PC-3 (cell line): Measurements from ENCODE around the gene RIT2. TPM values are rescaled to one million over a fixed set of nuclear protein-coding genes. Genes with fewer than 3 reads are reported as not detected.

Source experiments
- ATAC-seq: fragments of 200-7000 bp; cut with Tn5 transposase; 2 replicates; pipeline ENCODE4 v1.9.1; 2020; ENCODE audit warnings: mild to moderate bottlenecking, moderate library complexity
- BruUV-seq: library from RNA; stranded (reverse); fragments of 400-500 nt; replicated peaks from 2 replicates; lab custom pipeline; 2021; lab: Mats Ljungman, UMichigan
- CTCF ChIA-PET: fragments of 300-600 bp; sonication (Branson Sonifier 250); formaldehyde crosslinking; loops from one replicate; lab custom pipeline; 2022; ENCODE audit warnings: antibody characterized with exemption; lab: Charles Lee
- POLR2A ChIA-PET: fragments of 300-600 bp; sonication (Branson Sonifier 250); formaldehyde crosslinking; loops from one replicate; lab custom pipeline; 2022; ENCODE audit warnings: antibody characterized with exemption; ENCODE audit not compliant: unreplicated experiment; lab: Charles Lee
- DNase-seq: peaks from one replicate; pipeline ENCODE4 v3.0.0-alpha.2; 2015
- H2AFZ ChIP-seq: fragments of 300-600 bp; sonication (generic); 2 replicates; pipeline ENCODE4 v1.6.0; 2016; ENCODE audit warnings: antibody characterized with exemption, low read length
- H3F3A ChIP-seq: fragments of 300-600 bp; sonication (generic); one replicate; pipeline ENCODE4 v1.6.0; 2017; ENCODE audit warnings: antibody characterized with exemption, low read length, control low read depth, mild to moderate bottlenecking; ENCODE audit not compliant: unreplicated experiment
- H3K27ac ChIP-seq: fragments of 300-600 bp; sonication (generic); 2 replicates; pipeline ENCODE4 v1.5.1; 2016; ENCODE audit warnings: mild to moderate bottlenecking, low read length
- H3K27me3 ChIP-seq: fragments of 300-600 bp; sonication (generic); 2 replicates; pipeline ENCODE4 v1.6.1; 2016; ENCODE audit warnings: low read length, mixed read lengths
- H3K36me3 ChIP-seq: fragments of 300-600 bp; sonication (generic); 2 replicates; pipeline ENCODE4 v1.6.1; 2016; ENCODE audit warnings: low read depth, mixed run types, low read length, mixed read lengths
- H3K4me1 ChIP-seq: fragments of 300-600 bp; sonication (generic); 2 replicates; pipeline ENCODE4 v1.5.1; 2016; ENCODE audit warnings: low read length; ENCODE audit not compliant: insufficient read depth
- H3K4me2 ChIP-seq: fragments of 300-600 bp; sonication (generic); 2 replicates; pipeline ENCODE4 v1.6.0; 2016; ENCODE audit warnings: low read length
- H3K4me3 ChIP-seq: fragments of 300-600 bp; sonication (generic); 2 replicates; pipeline ENCODE4 v1.5.1; 2016; ENCODE audit warnings: mild to moderate bottlenecking, low read length, mixed read lengths
- H3K79me2 ChIP-seq: fragments of 300-600 bp; sonication (generic); 2 replicates; pipeline ENCODE4 v1.6.1; 2017; ENCODE audit warnings: low read length, mixed read lengths
- H3K9ac ChIP-seq: fragments of 300-600 bp; sonication (generic); 2 replicates; pipeline ENCODE4 v1.6.0; 2016; ENCODE audit warnings: mild to moderate bottlenecking, low read length
- H3K9me2 ChIP-seq: fragments of 300-600 bp; sonication (generic); replicated peaks from 2 replicates; pipeline ENCODE4 v1.6.1; 2016; ENCODE audit warnings: mixed run types, low read length, mixed read lengths
- H3K9me3 ChIP-seq: fragments of 300-600 bp; sonication (generic); 2 replicates; pipeline ENCODE4 v1.6.1; 2016; ENCODE audit warnings: low read length, mixed read lengths
- H4K20me1 ChIP-seq: fragments of 300-600 bp; sonication (generic); 2 replicates; pipeline ENCODE4 v1.6.1; 2016; ENCODE audit warnings: low read length, mixed read lengths
- CTCF ChIP-seq: fragments of 300-600 bp; sonication (generic); conservative IDR thresholded peaks from 2 replicates; pipeline ENCODE4 v1.5.1; 2017; ENCODE audit warnings: antibody characterized with exemption, low read depth, mild to moderate bottlenecking, low read length
- EZH2 ChIP-seq: fragments of 300-600 bp; sonication (generic); IDR thresholded peaks from one replicate; pipeline ENCODE4 v1.6.1; 2017; ENCODE audit warnings: antibody characterized with exemption, mild to moderate bottlenecking, low read length; ENCODE audit not compliant: unreplicated experiment
- EZH2phosphoT487 ChIP-seq: fragments of 300-600 bp; sonication (generic); IDR thresholded peaks from 2 replicates; pipeline ENCODE4 v1.6.1; 2018; ENCODE audit warnings: mild to moderate bottlenecking, antibody characterized with exemption, low read length, borderline replicate concordance
- intact Hi-C: fragments of 100-400 bp; cut with micrococcal nuclease; formaldehyde crosslinking; loops from 2 replicates; pipeline ENCODE4 v1.9.0; 2023
- total RNA-seq: library from RNA; depleted of rRNA; stranded (reverse); fragments of >200 nt; gene quantifications from 2 replicates; pipeline ENCODE4 v1.2.3, GENCODE V29; 2014

Gene RIT2
- total RNA-seq, 1 experiment from 2014 or later = not detected

- ChIA-PET CTCF (no interaction called here), POLR2A (no interaction called here)
- intact Hi-C loops = no loop called here
- Histone ChIP-seq H3K9me2 (no peaks in the 10 kb centered on the region), H3K27me3 (no peaks in the 10 kb centered on the region), H2AFZ (no peak overlapping the region), H3K4me3 (no peak overlapping the region), H3F3A (no peaks in the 10 kb centered on the region), H3K9me3 (no peaks in the 10 kb centered on the region), H3K79me2 (no peaks in the 10 kb centered on the region), H3K36me3 (no peaks in the 10 kb centered on the region), H3K4me1 (no peaks in the 10 kb centered on the region), H4K20me1 (no peaks in the 10 kb centered on the region), H3K4me2 (no peak overlapping the region), H3K9ac (no peak overlapping the region), H3K27ac (no peak overlapping the region)
- DNase-seq = no peak
- BruUV-seq = no TSS peak
- TF ChIP-seq EZH2 = no peak
- no peak for ATAC-seq
Measured at GRCh38 chr18:42781298-42781815, 334.1 kb downstream of the RIT2 start.

GRCh38 chr18:42780171-42780570, 335.3 kb downstream of the RIT2 start:
- Histone ChIP-seq H4K20me1 (no peaks in the 10 kb centered on the region), H3K4me3 (no peak overlapping the region), H3K4me1 (no peaks in the 10 kb centered on the region), H3K27me3 (no peaks in the 10 kb centered on the region), H3K36me3 (no peaks in the 10 kb centered on the region), H3K79me2 (no peaks in the 10 kb centered on the region), H2AFZ (no peak overlapping the region), H3K4me2 (no peak overlapping the region), H3K27ac (no peak overlapping the region), H3K9ac (no peak overlapping the region), H3K9me3 (no peaks in the 10 kb centered on the region), H3F3A (no peaks in the 10 kb centered on the region), H3K9me2 (no peaks in the 10 kb centered on the region)
- BruUV-seq = no TSS peak
- TF ChIP-seq EZH2 = no peak
- TF ChIP-seq CTCF = no peak
- TF ChIP-seq EZH2phosphoT487 = no peak
- DNase-seq = no peak
- ChIA-PET POLR2A (no interaction called here), CTCF (no interaction called here)
- intact Hi-C loops = no loop called here
- no peak for ATAC-seq

GRCh38 chr18:42778445-42779042, 336.9 kb downstream of the RIT2 start:
- ATAC-seq (no peak), DNase-seq (no peak)
- no peaks in the 10 kb centered on the region for H4K20me1 ChIP-seq
- H3K27ac ChIP-seq = no peak overlapping the region
- H3K36me3 ChIP-seq = no peaks in the 10 kb centered on the region
- H3K9me3 ChIP-seq = no peaks in the 10 kb centered on the region
- TF ChIP-seq EZH2 (no peak), EZH2phosphoT487 (no peak), CTCF (no peak)
- H2AFZ ChIP-seq = no peak overlapping the region
- H3K9ac ChIP-seq = no peak overlapping the region
- intact Hi-C loops = no loop called here
- no peaks in the 10 kb centered on the region for H3K4me1 ChIP-seq
- ChIA-PET POLR2A (no interaction called here), CTCF (no interaction called here)
- H3K79me2 ChIP-seq = no peaks in the 10 kb centered on the region
- no TSS peak for BruUV-seq
- H3K4me2 ChIP-seq = no peak overlapping the region
- no peaks in the 10 kb centered on the region for H3K9me2 ChIP-seq
- no peak overlapping the region for H3K4me3 ChIP-seq
- H3F3A ChIP-seq = no peaks in the 10 kb centered on the region
- H3K27me3 ChIP-seq = no peaks in the 10 kb centered on the region
